ENCODE results near the gene ZFP90.

DNA sequence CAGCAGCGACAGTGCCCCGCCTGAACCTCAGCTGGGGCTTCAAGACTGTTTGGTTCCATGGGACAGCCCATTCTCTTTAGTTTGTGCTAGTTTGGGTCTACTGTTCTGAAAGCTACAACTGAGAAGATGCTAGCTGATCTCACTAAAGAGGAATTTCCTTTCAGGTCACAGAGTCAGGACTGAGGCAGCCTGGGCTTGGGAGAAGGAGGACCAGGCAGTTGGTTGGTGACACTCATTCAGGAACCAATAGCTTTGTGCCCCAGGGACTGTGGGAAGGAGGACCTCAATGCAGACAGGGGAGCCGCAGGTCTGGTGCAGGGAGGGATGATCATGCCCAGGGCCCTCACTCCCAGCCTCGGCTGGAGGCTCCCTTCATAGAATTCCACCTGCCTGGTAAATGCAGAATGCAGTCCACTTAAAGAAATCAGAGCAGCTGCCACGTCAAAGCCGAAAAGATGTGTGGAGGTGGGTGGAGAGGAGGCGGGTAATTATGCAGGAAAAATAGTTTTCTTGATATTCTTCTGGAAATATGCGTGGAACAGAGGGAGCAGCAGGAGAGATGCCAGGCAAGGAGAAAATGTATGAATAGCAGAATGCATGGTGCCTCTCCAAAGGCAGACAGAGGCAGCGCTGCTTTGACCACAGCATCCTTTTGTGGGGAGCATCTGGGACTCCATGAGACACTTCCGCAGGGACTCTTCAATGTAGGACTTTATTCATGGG, 32.6 kb upstream of the ZFP90 start:
- TF ChIP-seq, protein P1, sequence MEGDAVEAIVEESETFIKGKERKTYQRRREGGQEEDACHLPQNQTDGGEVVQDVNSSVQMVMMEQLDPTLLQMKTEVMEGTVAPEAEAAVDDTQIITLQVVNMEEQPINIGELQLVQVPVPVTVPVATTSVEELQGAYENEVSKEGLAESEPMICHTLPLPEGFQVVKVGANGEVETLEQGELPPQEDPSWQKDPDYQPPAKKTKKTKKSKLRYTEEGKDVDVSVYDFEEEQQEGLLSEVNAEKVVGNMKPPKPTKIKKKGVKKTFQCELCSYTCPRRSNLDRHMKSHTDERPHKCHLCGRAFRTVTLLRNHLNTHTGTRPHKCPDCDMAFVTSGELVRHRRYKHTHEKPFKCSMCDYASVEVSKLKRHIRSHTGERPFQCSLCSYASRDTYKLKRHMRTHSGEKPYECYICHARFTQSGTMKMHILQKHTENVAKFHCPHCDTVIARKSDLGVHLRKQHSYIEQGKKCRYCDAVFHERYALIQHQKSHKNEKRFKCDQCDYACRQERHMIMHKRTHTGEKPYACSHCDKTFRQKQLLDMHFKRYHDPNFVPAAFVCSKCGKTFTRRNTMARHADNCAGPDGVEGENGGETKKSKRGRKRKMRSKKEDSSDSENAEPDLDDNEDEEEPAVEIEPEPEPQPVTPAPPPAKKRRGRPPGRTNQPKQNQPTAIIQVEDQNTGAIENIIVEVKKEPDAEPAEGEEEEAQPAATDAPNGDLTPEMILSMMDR (IDR thresholded peaks at IDR 0.05; ENCODE audit: insufficient read depth, low read depth, low read length), result no peak
- no peak for TF ChIP-seq EZH2 (IDR thresholded peaks at IDR 0.05; ENCODE audit: insufficient read depth, low read length)
